Osteocyte (in vitro differentiated cells): ENCODE data around the gene CAVIN2. TPM values are rescaled to one million over a fixed set of nuclear protein-coding genes. Genes with fewer than 3 reads are reported as not detected.

Experiments used
- DNase-seq: peaks from one replicate; pipeline ENCODE4 v3.0.0; 2021; ENCODE audit warnings: mixed read lengths; ENCODE audit not compliant: unreplicated experiment; ENCODE audit errors: extremely low spot score
- H3K27ac Mint-ChIP-seq: one replicate; pipeline ENCODE4 v1.8.0; 2021; ENCODE audit warnings: mild to moderate bottlenecking, mixed read lengths; ENCODE audit not compliant: unreplicated experiment
- H3K27me3 Mint-ChIP-seq: one replicate; pipeline ENCODE4 v1.8.0; 2021; ENCODE audit warnings: mixed read lengths; ENCODE audit not compliant: unreplicated experiment
- H3K36me3 Mint-ChIP-seq: one replicate; pipeline ENCODE4 v1.8.0; 2021; ENCODE audit warnings: mixed read lengths; ENCODE audit not compliant: unreplicated experiment
- H3K4me1 Mint-ChIP-seq: one replicate; pipeline ENCODE4 v1.8.0; 2021; ENCODE audit warnings: mixed read lengths; ENCODE audit not compliant: unreplicated experiment
- H3K4me3 Mint-ChIP-seq: one replicate; pipeline ENCODE4 v1.8.0; 2021; ENCODE audit warnings: mild to moderate bottlenecking, moderate library complexity, mixed read lengths; ENCODE audit not compliant: unreplicated experiment
- H3K9me3 Mint-ChIP-seq: one replicate; pipeline ENCODE4 v1.8.0; 2021; ENCODE audit warnings: mixed read lengths; ENCODE audit not compliant: unreplicated experiment
- total RNA-seq: library from RNA; stranded (reverse); gene quantifications from 2 replicates; pipeline ENCODE4 v1.2.1, GENCODE V29; 2021
- TF ChIP-seq, protein P1 (sequence below): fragments of 200-600 bp; sonication (generic); IDR thresholded peaks from 2 replicates; pipeline ENCODE4 v1.5.0; 2021; ENCODE audit warnings: antibody characterized with exemption, mild to moderate bottlenecking, moderate library complexity

The CAVIN2 gene
- total RNA-seq, 1 donor from 2014 or later, result 5.3 TPM

DNA sequence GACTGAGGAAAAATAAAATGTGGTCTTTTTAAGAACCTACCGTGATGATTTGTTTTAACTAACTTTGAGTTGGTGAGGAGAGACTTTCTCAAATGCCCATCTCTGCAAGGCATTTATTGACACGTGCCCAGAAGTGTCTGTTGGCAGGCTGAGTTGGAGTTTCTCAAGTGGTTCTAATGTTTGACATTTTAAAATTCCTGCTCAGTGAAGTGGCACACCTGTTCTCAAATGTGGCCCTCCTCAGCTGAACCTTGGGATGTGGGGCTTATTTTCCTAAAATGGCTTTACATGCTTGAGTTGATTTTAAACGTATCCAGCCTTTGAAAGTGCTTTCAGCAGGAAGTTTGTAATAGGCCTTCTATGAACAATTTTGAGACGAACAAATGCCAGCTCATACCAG, 876 bp upstream of the CAVIN2 start:
- H3K4me1 Mint-ChIP-seq, result peaks cover 46% of the 10 kb centered on the region

DNA sequence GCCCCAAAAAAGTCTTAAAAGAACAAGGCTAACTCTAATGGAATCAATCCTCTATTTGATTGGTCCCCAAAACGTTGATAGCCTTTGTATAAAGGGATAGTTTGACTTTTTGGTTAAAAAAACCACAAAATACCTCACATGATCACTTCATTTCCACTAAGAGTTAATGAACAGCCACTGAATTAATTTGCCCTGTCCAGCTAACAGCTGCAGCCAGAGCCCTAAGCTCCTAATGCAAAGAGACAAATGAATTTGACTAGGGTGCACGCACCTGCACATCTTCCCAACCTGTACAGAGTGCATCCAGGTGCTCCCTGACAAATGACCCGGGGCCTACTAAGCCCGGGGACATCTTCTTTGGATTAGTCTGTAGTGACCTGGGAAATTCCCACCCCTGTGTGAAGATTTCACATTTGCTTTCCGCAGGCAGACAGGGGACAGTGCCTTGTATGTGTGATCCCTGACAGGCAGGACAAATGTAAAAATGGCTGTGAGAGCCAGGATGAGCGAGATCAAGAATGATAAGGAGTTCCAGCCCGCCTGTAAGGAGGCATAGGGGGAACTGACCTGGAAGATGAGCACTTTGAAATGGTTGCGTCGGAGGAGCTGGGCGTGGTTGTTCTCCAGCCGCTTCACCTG, 893 bp downstream of the CAVIN2 start:
- no peak for DNase-seq
- Mint-ChIP-seq H3K4me3 (peak overlapping the region; percentile 61), H3K27ac (peak overlapping the region; percentile 81), H3K36me3 (no peaks in the 10 kb centered on the region), H3K4me1 (peaks cover 46% of the 10 kb centered on the region), H3K27me3 (no peaks in the 10 kb centered on the region), H3K9me3 (no peaks in the 10 kb centered on the region)
- TF ChIP-seq, protein P1, sequence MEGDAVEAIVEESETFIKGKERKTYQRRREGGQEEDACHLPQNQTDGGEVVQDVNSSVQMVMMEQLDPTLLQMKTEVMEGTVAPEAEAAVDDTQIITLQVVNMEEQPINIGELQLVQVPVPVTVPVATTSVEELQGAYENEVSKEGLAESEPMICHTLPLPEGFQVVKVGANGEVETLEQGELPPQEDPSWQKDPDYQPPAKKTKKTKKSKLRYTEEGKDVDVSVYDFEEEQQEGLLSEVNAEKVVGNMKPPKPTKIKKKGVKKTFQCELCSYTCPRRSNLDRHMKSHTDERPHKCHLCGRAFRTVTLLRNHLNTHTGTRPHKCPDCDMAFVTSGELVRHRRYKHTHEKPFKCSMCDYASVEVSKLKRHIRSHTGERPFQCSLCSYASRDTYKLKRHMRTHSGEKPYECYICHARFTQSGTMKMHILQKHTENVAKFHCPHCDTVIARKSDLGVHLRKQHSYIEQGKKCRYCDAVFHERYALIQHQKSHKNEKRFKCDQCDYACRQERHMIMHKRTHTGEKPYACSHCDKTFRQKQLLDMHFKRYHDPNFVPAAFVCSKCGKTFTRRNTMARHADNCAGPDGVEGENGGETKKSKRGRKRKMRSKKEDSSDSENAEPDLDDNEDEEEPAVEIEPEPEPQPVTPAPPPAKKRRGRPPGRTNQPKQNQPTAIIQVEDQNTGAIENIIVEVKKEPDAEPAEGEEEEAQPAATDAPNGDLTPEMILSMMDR, result no peak

More for the DNA sequence above, 876 bp upstream of the CAVIN2 start:
- Mint-ChIP-seq H3K4me3 (peak overlapping the region; percentile 58), H3K27ac (peak overlapping the region; percentile 93), H3K36me3 (no peaks in the 10 kb centered on the region), H3K27me3 (no peaks in the 10 kb centered on the region), H3K9me3 (no peaks in the 10 kb centered on the region)
- DNase-seq, result no peak
- TF ChIP-seq, protein P1, result no peak

DNA sequence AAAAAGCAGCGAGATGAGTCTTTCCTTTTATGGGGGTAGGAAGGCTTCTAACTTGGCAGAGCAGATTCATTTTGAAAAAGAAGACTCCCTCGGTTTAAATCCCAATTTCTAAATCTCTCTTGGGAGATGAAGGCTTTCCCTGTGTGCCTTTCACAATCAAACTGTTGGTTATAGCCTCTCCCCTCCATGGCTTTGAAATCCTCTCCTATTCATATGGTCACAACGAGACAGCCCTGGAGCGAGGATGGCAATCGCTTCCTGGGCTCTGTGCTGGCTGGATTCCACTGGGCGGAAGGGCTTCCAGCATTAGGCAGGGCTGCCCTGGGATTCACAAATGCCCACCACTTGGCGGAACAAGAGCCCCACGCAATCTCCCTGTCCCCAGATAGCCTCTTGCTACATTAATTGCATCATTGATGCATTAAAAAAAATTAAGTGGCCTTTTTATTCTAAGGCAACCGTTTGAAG, 1.6 kb downstream of the CAVIN2 start:
- H3K4me3 Mint-ChIP-seq, result peak overlapping the region; percentile 61
- H3K9me3 Mint-ChIP-seq, result no peaks in the 10 kb centered on the region
- no peaks in the 10 kb centered on the region for H3K36me3 Mint-ChIP-seq
- TF ChIP-seq, protein P1, result no peak
- H3K27ac Mint-ChIP-seq, result peak overlapping the region; percentile 81
- no peaks in the 10 kb centered on the region for H3K27me3 Mint-ChIP-seq
- DNase-seq, result no peak
- H3K4me1 Mint-ChIP-seq, result peaks cover 46% of the 10 kb centered on the region

DNA sequence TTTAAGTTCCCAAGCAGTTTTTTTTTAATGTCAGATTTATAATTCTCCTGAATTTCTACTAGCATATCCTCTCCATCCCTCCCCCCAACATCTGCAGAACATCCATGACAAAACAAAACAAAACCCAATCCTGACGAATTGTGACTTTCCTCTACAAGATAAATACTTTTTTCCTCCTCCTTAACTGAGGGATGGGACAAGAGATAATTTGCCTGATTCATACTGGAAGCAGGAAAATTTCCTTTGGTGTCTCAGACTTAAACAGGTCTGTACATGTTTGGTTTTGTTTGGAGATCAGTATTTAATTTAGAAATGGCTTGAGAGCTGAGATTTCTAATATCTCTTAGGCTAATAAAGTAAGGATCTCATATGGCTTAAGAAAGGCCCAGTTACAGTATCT, 2.2 kb downstream of the CAVIN2 start:
- no peaks in the 10 kb centered on the region for H3K36me3 Mint-ChIP-seq
- no peak for DNase-seq
- peaks cover 46% of the 10 kb centered on the region for H3K4me1 Mint-ChIP-seq
- no peaks in the 10 kb centered on the region for H3K9me3 Mint-ChIP-seq
- H3K27ac Mint-ChIP-seq, result peak overlapping the region; percentile 81
- TF ChIP-seq, protein P1, result no peak
- H3K27me3 Mint-ChIP-seq, result no peaks in the 10 kb centered on the region
- peak overlapping the region; percentile 61 for H3K4me3 Mint-ChIP-seq

DNA sequence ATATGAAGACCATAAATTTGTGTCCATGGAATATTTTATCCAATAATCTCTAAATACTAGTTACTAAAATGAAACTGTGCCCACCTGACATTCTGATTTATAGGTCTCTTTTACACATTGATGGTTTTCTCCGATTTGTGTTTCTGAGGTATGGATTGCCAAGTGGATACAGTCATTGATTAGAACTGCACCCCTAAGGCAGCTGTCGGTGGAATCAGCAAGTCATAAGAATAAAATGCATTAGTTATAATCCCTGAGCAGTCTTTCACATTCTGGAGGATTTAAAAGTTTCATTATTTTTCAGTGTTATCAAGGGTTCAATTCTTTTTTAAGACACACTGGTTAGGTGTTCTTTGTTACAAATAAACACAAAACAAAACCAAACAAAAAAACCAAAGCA, 6.0 kb downstream of the CAVIN2 start:
- no peak for DNase-seq
- Mint-ChIP-seq H3K4me1 (peaks cover 33% of the 10 kb centered on the region), H3K4me3 (no peak overlapping the region), H3K27me3 (no peaks in the 10 kb centered on the region), H3K9me3 (no peaks in the 10 kb centered on the region), H3K27ac (no peak overlapping the region), H3K36me3 (peaks cover 8% of the 10 kb centered on the region)
- TF ChIP-seq, protein P1, result no peak
